Adrenal gland (tissue), 12 donors: Measurements from ENCODE around the gene SP3. TPM values are rescaled to one million over a fixed set of nuclear protein-coding genes. Genes with fewer than 3 reads are reported as not detected.

ENCODE experiments used
- DNase-seq, 7 donors: peaks; one replicate each; pipeline ENCODE4 v3.0.0-alpha.2; 2019 to 2020
- H3K27ac ChIP-seq, 5 donors: fragments of 200-600 bp; sonication (generic) in 4 of 5; 1 replicate in 3 of 5; 2 replicates in 2 of 5; pipeline versions ENCODE4 v1.5.1 to v1.8.0; 2016 to 2020; ENCODE audit warnings: mild to moderate bottlenecking in 1 of 5
- H3K27me3 ChIP-seq: fragments of 200-600 bp; 2 replicates; pipeline ENCODE4 v1.8.0; 2021
- H3K36me3 ChIP-seq, 2 donors: fragments of 200-600 bp; replicated peaks in 1 of 2; 1 replicate in 1 of 2; 2 replicates in 1 of 2; pipeline versions ENCODE4 v1.5.1 to v1.8.0; 2018 to 2022
- H3K4me1 ChIP-seq, 2 donors: fragments of 200-600 bp; replicated peaks in 1 of 2; 1 replicate in 1 of 2; 2 replicates in 1 of 2; pipeline versions ENCODE4 v1.5.1 to v1.8.0; 2018 to 2021
- H3K4me3 ChIP-seq, 4 donors: fragments of 200-600 bp; sonication (generic) in 3 of 4; one replicate each; pipeline ENCODE4 v1.5.1; 2016 to 2018
- H3K9me3 ChIP-seq, 3 donors: fragments of 200-600 bp; sonication (generic) in 1 of 3; replicated peaks in 1 of 3; 1 replicate in 2 of 3; 2 replicates in 1 of 3; pipeline versions ENCODE4 v1.5.1 to v1.8.0; 2016 to 2021
- POLR2A ChIP-seq, 2 donors: fragments of 450-650 bp; IDR thresholded peaks; one replicate each; pipeline ENCODE4 v1.6.1; 2017; ENCODE audit warnings: antibody characterized with exemption in 2 of 2, mild to moderate bottlenecking in 2 of 2, moderate library complexity in 1 of 2
- WGBS, 4 donors: extraction: QIAGEN DNeasy Blood & Tissue Kit in 2 of 4; methylation state at CpG; one replicate each; pipeline versions ENCODE4 v1.1.5 to v1.1.7; 2013 to 2017; 5-methylcytosine and 5-hydroxymethylcytosine counted together
- intact Hi-C, 2 donors: fragments of 100-400 bp; cut with DNase I; formaldehyde crosslinking; loops; one replicate each; pipeline versions ENCODE4 v1.14.1 to v1.15.0; 2022 to 2023
- polyA plus RNA-seq, 3 donors: library from polyadenylated mRNA; stranded (reverse); fragments of 200-250 nt in 2 of 3; fragments of 350-450 nt in 1 of 3; fragmentation: Illumina TruSeq in 1 of 3; extraction: RNeasy Lipid Tissue Mini Kit (QIAGEN cat#74804) in 1 of 3; gene quantifications; one replicate each; pipeline ENCODE4 v1.2.3, GENCODE V29; 2013 to 2014
- total RNA-seq, 9 donors: library from RNA; depleted of rRNA in 4 of 9; stranded (reverse); fragments of >200 nt in 4 of 9; fragments of 120-200 nt in 1 of 9; fragmentation: NEBNext Ultra II Directional in 1 of 9; extraction: Animal tissue kit (Norgen Biotek cat#: 25700) in 1 of 9; gene quantifications; one replicate each; pipeline versions ENCODE4 v1.1.0 to v1.2.4, GENCODE V29; 2013 to 2023
- TF ChIP-seq, protein P1 (sequence below), 6 experiments: fragments of 450-650 bp in 4 of 6; fragments of 200-600 bp in 2 of 6; sonication (generic) in 1 of 6; IDR thresholded peaks; 1 replicate in 5 of 6; 2 replicates in 1 of 6; pipeline versions ENCODE4 v1.5.1 to v1.8.0; 2016 to 2021; ENCODE audit warnings: antibody characterized with exemption in 6 of 6, mild to moderate bottlenecking in 2 of 6, moderate library complexity in 1 of 6
- donor health status: healthy with polysubstance abuse.
- donor health status: Bipolar disorder and iron deficiency.
- donor health status: DM: yes; HTN: yes; CAD: no.
- donor health status: DM: no; HTN: no; CAD: no.
- donor health status: DM: no; HTN: no; CAD: no.
- donor health status: DM: yes; HTN: yes; CAD: no.

SP3 gene
- total and polyA plus RNA-seq, 12 donors, result 8.9 to 118 (median 54.4) TPM

DNA sequence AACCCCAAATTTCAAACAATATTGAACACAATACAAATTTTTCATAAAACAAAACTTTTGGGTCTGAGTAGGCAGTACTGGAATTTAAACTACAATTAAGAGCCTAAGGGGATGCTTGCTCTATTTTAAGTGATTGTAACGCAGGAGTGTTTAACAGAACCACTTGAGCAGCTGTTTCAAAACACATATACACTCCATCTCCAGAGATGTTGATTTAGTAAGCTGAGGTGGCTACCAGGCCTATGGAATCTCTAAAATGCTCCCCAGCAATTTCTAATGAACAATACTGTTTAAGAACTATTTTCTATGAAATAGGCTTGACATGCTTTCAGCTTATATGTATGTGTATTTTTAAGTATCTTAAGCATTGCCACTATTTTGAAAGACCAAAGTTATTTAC lies 58.5 kb downstream of the SP3 start:
- H3K36me3 ChIP-seq, result peaks cover 0 to 28% of the 10 kb centered on the region in 2 donors
- H3K27ac ChIP-seq, result no peak overlapping the region
- no peak overlapping the region for H3K4me3 ChIP-seq
- intact Hi-C loops, result no loop called here
- 93 to 100% (median 95%) methylated on average over 1 of the region's 1 CpG for WGBS, 4 donors
- no peaks in the 10 kb centered on the region for H3K4me1 ChIP-seq
- no peaks in the 10 kb centered on the region for H3K27me3 ChIP-seq
- no peak for DNase-seq
- TF ChIP-seq POLR2A (IDR thresholded peaks at IDR 0.05), result no peak
- TF ChIP-seq, protein P1, sequence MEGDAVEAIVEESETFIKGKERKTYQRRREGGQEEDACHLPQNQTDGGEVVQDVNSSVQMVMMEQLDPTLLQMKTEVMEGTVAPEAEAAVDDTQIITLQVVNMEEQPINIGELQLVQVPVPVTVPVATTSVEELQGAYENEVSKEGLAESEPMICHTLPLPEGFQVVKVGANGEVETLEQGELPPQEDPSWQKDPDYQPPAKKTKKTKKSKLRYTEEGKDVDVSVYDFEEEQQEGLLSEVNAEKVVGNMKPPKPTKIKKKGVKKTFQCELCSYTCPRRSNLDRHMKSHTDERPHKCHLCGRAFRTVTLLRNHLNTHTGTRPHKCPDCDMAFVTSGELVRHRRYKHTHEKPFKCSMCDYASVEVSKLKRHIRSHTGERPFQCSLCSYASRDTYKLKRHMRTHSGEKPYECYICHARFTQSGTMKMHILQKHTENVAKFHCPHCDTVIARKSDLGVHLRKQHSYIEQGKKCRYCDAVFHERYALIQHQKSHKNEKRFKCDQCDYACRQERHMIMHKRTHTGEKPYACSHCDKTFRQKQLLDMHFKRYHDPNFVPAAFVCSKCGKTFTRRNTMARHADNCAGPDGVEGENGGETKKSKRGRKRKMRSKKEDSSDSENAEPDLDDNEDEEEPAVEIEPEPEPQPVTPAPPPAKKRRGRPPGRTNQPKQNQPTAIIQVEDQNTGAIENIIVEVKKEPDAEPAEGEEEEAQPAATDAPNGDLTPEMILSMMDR (IDR thresholded peaks at IDR 0.05), result no peak
- H3K9me3 ChIP-seq, result no peaks in the 10 kb centered on the region

DNA sequence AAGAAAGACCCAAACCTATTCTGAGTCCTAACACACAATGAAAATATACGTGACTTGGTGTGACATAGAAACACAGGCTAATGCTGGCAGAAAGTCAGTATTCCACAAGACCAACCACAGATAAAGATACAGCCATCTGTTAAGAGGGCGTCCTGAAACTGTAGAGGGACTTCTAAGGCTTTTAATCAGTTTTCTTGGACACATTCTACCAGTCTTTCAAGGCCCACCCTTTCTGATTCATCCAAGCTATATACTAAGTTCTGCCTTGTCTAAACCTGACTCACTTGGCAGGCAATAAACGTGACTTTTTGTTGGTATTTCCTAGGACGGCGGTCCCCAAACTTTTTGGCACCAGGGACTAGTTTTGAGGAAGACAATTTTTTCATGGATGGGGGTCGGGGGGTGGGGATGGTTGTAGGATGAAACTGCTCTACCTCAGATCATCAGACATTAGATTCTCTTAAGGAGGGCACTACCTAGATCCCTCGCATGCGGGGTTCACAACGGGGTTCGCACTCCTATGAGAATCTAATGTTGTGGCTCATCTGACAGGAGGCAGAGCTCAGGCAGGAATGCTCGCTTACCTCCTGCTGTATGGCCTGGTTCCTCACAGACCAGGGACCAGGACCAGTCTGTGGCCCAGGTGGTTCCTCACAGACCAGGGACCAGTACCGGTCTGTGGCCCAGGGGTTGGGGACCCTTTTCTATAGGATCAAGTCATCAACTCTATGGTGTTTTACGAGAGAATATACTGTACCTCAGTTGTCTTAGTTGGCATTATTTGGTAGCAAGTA lies 61.4 kb downstream of the SP3 start:
- peaks cover 0 to 18% of the 10 kb centered on the region in 2 donors for H3K36me3 ChIP-seq
- no peaks in the 10 kb centered on the region for H3K27me3 ChIP-seq
- WGBS, 4 donors, result 86 to 92% (median 88%) methylated on average over 11 to 13 of the region's 13 CpGs
- TF ChIP-seq, protein P1 (IDR thresholded peaks at IDR 0.05), result no peak
- TF ChIP-seq POLR2A (IDR thresholded peaks at IDR 0.05), result no peak
- no peaks in the 10 kb centered on the region for H3K4me1 ChIP-seq
- no peak for DNase-seq
- no peaks in the 10 kb centered on the region for H3K9me3 ChIP-seq
- H3K4me3 ChIP-seq, result no peak overlapping the region
- no peak overlapping the region for H3K27ac ChIP-seq
- intact Hi-C loops, result no loop called here

DNA sequence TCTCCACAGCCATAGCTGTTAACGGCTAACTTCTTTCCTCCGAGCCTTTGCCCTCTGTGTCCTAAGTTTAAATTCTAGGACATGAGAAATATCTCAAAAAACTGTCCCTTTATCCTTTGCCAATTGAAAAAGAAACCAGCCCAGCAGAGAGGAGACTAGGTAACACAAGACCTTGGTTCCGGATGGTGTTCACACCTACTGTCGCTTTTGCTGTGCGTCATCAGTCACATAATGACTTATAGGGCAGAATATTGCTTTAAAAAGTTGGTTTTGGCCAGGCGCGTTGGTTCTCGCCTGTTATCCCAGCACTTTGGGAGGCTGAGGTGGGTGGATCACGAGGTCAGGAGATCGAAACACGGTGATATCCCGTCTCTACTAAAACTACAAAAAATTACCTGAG lies 66.2 kb downstream of the SP3 start:
- TF ChIP-seq POLR2A (IDR thresholded peaks at IDR 0.05), result no peak
- TF ChIP-seq, protein P1 (IDR thresholded peaks at IDR 0.05), result no peak
- H3K27ac ChIP-seq, result no peak overlapping the region
- intact Hi-C loops, result no loop called here
- WGBS, 4 donors, result 86 to 93% (median 92%) methylated on average over 12 of the region's 12 CpGs
- DNase-seq, result no peak
- no peak overlapping the region for H3K4me3 ChIP-seq
- no peaks in the 10 kb centered on the region for H3K4me1 ChIP-seq
- H3K9me3 ChIP-seq, result no peaks in the 10 kb centered on the region
- no peaks in the 10 kb centered on the region for H3K36me3 ChIP-seq
- no peaks in the 10 kb centered on the region for H3K27me3 ChIP-seq

DNA sequence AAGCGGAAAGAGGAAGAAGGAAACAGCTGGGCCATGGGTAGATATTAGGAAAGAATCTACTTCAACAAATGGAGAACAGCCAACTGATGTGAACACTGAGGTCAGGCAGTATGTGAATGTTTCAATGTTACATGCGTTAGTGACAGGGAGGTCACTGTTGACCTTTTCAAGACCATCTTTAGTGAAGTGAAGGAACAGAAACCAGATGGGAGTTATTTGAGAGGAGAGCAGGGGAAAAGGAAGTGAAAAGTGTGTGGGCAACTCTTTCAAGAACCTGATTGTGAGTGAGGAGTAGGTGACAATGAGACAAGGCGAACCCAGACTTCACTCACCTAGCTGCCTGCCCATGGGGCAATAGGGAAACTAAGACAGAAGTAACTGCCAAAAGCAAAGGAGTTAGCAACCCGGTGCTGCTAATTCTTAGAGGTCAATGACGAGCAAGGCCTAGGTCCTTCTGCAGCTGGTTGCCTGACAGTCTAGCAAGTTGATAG lies 67.0 kb downstream of the SP3 start:
- H3K4me3 ChIP-seq, result no peak overlapping the region
- intact Hi-C loops, result no loop called here
- H3K4me1 ChIP-seq, result no peaks in the 10 kb centered on the region
- no peaks in the 10 kb centered on the region for H3K36me3 ChIP-seq
- H3K27ac ChIP-seq, result no peak overlapping the region
- WGBS, 4 donors, result 63 to 73% (median 69%) methylated on average over 5 of the region's 5 CpGs
- no peak for TF ChIP-seq POLR2A (IDR thresholded peaks at IDR 0.05)
- TF ChIP-seq, protein P1 (IDR thresholded peaks at IDR 0.05), result no peak
- no peaks in the 10 kb centered on the region for H3K27me3 ChIP-seq
- DNase-seq, result no peak
- H3K9me3 ChIP-seq, result no peaks in the 10 kb centered on the region
